ENCODE measurements around the gene SH2B3. TPM values are rescaled to one million over a fixed set of nuclear protein-coding genes. Genes with fewer than 3 reads are reported as not detected.
A peak's percentile ranks its signal among the peaks of the same experiment; 100 is the strongest.

SH2B3 gene
- 10 to 100 TPM; 40.7 to 44.5 TPM for total RNA-seq

DNA sequence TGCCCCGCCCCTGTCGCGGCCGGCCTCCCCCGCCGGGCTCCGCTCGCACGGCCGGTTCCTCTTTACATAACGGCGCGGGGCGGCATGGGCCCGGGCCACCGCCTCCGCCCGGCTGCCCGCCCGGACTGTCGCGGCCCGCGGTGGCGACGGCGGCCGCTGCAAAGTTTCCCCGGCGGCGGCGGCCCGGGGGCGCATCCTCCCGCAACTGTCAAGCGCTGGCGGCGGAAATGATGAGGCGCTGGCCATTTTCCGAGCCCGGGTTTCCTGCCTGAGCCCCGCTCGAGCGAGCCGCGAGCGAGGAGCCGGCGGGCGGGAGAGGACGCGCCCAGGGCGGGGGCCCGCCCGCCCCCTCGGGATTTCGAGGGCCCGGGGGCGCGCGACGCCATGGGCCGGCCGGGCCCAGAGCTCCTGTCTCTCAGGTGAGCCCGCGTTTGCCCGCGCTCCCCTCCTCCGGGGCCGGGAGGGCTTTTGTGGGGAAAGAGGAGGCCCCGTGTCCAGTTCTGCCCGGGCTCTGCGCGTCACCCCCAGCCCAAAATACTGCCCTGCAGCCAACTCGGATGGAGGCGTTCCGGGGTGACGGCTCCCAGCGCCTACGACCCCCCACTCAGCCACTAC, at the start of gene SH2B3:
Gene SH2B3, plus strand, starts transcription at position 65 of the 615 bp plus-strand sequence. CDS start 12,223 bp downstream, outside the sequence.
- H3K36me3 Mint-ChIP-seq, result peaks cover 2% of the 10 kb centered on the region
- DNase-seq (no peak), ATAC-seq (ENCODE audit: low read depth) (peak; percentile 46)
- POLR2A ChIA-PET, result interaction anchor here (2.8 to 11.5 kb wide), 4 partner anchors 23 to 46 kb away, joined by 30 to 150 read pairs (median 48); no protein-coding TSS in a partner anchor
- no peaks in the 10 kb centered on the region for H3K27me3 Mint-ChIP-seq
- peak within 1 kb of the TSS; percentile 97 for H3K4me3 Mint-ChIP-seq
- no peaks in the 10 kb centered on the region for H3K9me3 Mint-ChIP-seq
- peak within 1 kb of the TSS; percentile 94 for H3K27ac Mint-ChIP-seq
- H3K4me1 Mint-ChIP-seq, result peaks cover 48% of the 10 kb centered on the region

DNA sequence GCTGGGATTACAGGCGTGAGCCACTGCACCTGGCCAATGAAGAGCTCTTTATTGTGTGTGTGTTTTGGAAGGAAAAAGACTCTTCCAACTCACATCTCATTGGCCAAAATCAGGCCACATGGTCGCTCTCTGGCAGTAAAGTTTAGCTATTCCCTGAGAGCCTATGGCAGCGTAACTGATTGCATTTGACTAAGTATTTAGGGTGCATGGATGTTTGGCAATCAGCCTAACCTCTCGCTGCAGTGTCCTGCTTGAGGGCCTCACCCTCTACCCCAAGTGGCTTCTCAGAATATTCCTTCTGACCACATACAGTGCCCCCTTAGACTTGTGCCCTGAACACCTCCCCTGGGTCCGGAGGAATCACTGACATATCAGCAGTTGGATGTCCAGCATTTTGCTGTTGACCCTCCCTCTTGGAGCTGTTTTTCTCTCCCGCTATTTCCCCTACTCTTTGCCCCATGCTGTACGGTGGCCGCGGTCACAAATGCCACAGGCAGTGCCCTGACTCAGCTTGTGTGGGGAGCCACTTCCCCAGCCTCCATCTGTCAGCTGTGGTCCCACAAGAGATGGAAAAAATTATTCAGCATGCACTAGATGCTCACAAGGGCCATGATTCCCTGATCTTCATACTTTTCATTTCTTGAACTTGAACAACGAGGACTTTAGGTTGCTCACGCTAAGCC, 46.4 kb upstream of the SH2B3 start:
- Mint-ChIP-seq H3K4me3 (peak overlapping the region; percentile 2), H3K27ac (no peak overlapping the region)
- peak; percentile 48 for DNase-seq

DNA sequence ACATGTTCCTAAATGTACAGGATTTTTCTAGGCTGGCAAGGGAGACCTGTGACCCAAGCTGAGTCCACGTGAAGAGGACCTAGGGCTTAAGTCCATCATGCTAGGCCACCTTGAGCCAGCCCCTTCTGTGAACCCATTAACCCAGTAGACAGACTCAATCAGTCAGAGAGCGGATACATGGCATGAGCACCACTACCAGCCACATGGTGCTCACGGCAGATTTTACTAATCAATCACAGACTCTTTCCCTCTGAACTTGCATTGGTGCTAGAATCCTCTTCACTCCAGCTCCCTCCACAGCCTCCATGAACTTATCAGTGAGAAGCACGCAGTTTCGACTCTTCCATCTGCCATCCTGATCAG, 45.8 kb upstream of the SH2B3 start:
- H3K4me3 Mint-ChIP-seq, result peak overlapping the region; percentile 2
- no peaks in the 10 kb centered on the region for H3K36me3 Mint-ChIP-seq
- POLR2A ChIA-PET, result no interaction called here
- ATAC-seq (ENCODE audit: low read depth) (no peak), DNase-seq (no peak)
- peaks cover 11% of the 10 kb centered on the region for H3K4me1 Mint-ChIP-seq
- H3K27me3 Mint-ChIP-seq, result peaks cover 12% of the 10 kb centered on the region
- H3K9me3 Mint-ChIP-seq, result no peaks in the 10 kb centered on the region
- no peak overlapping the region for H3K27ac Mint-ChIP-seq

More for the DNA sequence above, 46.4 kb upstream of the SH2B3 start:
- Mint-ChIP-seq H3K27me3 (peaks cover 12% of the 10 kb centered on the region), H3K36me3 (no peaks in the 10 kb centered on the region), H3K4me1 (peaks cover 11% of the 10 kb centered on the region), H3K9me3 (no peaks in the 10 kb centered on the region)
- peak; percentile 49 for ATAC-seq (ENCODE audit: low read depth)
- POLR2A ChIA-PET, result interaction anchor here (0.6 kb wide), 1 partner anchor 107 kb away, joined by 5 read pairs; no protein-coding TSS in a partner anchor

DNA sequence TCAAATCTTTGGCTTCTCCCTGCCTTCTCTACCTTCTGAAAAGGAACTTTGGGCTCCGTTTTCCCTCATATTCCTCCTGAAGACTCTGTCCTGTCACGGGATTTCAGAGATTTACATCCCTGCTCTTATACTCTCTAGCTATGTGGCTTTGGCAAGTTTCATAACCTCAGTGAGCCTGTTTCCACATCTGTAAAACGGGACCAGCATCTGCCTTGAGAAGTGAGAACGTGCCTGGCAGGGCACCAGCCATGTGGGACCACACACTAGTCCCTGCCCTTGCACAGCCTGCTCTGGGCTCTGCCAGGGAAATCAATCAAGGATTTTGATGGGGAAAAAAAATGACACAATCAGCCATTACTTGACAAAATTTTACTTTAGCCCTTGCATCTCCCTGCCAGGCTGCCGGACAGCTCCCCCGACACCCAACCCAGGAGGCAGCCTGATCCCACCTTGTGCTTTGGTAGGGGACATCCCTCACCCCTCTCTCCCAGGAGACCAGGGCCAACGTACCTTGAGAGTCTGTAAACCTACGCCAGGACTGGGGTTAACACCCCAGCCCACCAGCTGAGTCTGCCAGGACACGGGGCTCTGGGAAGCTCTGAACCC, 45.3 kb upstream of the SH2B3 start:
- no peak overlapping the region for H3K4me3 Mint-ChIP-seq
- POLR2A ChIA-PET, result no interaction called here
- no peak for DNase-seq
- H3K27me3 Mint-ChIP-seq, result peaks cover 12% of the 10 kb centered on the region
- H3K36me3 Mint-ChIP-seq, result no peaks in the 10 kb centered on the region
- ATAC-seq (ENCODE audit: low read depth), result no peak
- H3K9me3 Mint-ChIP-seq, result no peaks in the 10 kb centered on the region
- H3K4me1 Mint-ChIP-seq, result peaks cover 11% of the 10 kb centered on the region
- no peak overlapping the region for H3K27ac Mint-ChIP-seq

DNA sequence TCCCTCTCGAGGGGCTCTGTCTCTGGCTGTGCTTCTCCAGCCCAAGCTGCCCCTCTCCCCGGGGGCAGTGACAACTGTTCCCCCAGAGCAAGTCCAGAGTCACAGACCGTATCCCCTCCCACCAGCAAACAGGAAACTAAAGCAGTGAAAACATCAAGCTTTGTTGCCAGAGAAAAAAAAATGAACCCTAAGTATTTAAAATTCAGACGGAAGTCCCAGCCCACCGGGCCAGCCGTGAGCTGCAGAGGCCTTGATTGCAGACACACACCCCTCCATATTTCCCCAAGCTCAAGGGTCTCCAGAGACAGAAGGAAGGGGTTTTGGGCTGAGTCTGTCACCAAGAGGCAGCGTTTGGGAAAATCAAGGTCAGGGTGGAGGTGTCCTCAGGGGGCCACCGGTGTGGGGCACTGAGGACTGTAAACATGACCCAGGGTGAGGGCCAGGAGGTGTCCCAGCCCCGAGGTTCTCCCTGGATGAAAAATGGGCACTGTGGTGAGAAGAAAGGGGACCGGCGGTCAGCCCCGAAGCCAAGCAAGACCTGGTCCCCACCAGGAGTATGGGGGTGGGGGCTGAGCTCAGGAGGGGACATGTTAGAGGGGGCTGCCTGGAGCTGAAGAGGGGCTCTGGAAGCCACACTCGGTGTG, 44.5 kb upstream of the SH2B3 start:
- H3K27ac Mint-ChIP-seq, result no peak overlapping the region
- H3K4me1 Mint-ChIP-seq, result peaks cover 11% of the 10 kb centered on the region
- POLR2A ChIA-PET, result no interaction called here
- H3K27me3 Mint-ChIP-seq, result peaks cover 12% of the 10 kb centered on the region
- no peak for ATAC-seq (ENCODE audit: low read depth)
- DNase-seq, result no peak
- H3K9me3 Mint-ChIP-seq, result no peaks in the 10 kb centered on the region
- no peaks in the 10 kb centered on the region for H3K36me3 Mint-ChIP-seq
- no peak overlapping the region for H3K4me3 Mint-ChIP-seq

DNA sequence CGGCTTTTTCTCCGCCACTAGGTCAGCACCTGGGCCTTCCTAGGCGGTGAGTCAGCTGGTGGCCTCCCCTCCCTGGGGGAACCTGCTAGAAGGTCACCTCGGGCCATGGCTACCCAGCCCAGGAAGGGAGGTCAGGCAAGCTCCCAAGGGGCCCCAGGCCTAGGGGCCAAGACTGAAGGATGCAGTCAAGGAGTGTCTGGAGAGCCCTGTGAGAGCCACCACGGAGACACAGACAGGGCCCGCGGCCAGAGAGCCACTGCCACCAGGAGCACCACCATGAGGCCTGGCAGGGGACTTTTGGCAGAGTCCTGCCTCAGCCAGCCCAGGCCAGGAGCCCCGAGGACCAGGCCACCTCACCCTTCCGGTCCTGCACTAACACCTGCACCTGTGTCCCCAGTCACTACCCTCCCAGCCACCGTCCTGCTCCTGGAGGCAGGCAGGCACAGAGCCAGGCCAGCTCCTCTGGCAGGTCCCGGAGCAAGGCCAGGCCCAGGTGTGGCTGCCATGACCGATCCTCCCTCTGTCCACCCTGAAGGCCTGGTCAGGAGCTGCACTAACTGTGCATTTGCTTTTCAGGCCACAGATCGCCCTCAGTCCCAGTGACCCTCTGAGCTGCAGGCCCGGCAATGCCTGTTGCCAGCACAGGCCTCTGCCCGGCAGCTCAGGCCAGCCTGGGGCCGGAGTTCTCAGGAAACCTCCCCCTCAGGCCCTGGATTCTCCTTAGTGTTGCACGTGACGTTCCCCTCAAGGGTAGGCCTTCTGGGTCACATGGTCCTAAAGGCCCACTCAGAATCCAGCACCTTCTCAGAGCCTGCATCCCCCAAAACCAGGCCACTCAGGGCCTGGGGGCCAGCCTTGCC, 43.8 kb upstream of the SH2B3 start:
- no peaks in the 10 kb centered on the region for H3K36me3 Mint-ChIP-seq
- POLR2A ChIA-PET, result no interaction called here
- DNase-seq (no peak), ATAC-seq (ENCODE audit: low read depth) (no peak)
- no peak overlapping the region for H3K27ac Mint-ChIP-seq
- no peaks in the 10 kb centered on the region for H3K9me3 Mint-ChIP-seq
- H3K4me1 Mint-ChIP-seq, result peaks cover 11% of the 10 kb centered on the region
- H3K27me3 Mint-ChIP-seq, result peaks cover 12% of the 10 kb centered on the region
- no peak overlapping the region for H3K4me3 Mint-ChIP-seq

DNA sequence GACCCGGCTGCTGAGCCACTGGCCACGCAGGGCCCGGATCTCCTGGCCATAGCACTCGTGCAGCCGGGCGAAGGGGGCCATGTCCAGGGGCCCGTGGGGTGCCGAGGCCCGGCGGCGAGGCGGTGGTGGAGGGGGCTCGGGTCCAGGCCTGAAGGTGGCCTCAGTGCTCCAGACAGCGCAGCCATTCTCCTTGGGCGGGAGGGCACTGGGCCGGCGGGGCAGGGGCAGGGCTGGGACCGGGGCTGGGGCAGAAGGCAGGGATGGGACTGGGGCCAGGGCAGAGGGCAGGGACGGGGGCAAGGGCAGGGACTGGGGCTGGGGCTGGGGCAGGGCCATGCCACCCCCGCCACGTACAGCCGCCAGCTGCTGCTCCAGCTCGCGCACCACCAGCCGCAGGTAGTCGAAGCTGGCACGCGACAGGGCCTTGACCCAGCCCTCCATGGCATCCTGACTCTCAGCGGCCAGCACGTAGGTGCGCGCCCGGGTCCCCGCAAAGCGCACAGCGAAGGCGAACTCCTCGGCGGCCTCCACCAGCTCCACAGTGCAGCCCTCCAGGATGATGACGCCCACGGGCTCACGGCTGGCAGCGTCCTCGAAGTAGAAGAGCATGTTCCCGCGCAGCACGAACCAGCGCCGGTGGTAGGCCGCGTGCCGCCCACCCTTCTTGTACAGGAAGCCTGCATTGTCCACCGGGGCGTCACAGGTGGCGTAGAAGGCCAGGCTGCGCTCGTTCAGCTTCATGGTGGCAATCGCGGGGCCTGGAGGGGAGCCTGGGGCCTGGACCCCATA, 42.8 kb upstream of the SH2B3 start:
- DNase-seq (no peak), ATAC-seq (ENCODE audit: low read depth) (no peak)
- Mint-ChIP-seq H3K36me3 (no peaks in the 10 kb centered on the region), H3K4me3 (no peak overlapping the region), H3K27ac (no peak overlapping the region), H3K4me1 (peaks cover 11% of the 10 kb centered on the region), H3K27me3 (peaks cover 14% of the 10 kb centered on the region), H3K9me3 (no peaks in the 10 kb centered on the region)
- POLR2A ChIA-PET, result no interaction called here

DNA sequence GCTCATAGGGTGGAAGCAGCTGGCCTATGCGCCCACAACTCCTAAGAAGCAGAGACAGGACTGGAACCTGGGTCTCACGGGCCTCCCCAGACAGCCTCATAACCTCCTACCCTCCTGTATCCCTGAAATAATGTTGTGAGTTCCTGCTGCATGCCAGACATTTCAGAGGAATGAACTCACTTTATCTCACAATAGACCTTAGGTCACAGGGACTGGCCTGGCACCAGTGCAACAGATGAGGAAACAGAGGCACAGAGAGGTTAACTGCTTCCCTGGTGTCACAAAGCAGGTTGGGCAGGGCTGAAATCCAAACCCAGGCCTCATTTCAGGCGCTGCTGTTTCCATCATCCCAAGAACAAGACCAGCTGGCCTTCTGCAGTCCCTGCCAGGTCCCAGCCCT, 42.1 kb upstream of the SH2B3 start:
- Mint-ChIP-seq H3K36me3 (no peaks in the 10 kb centered on the region), H3K27me3 (peaks cover 13% of the 10 kb centered on the region), H3K4me3 (no peak overlapping the region), H3K4me1 (peaks cover 11% of the 10 kb centered on the region), H3K9me3 (no peaks in the 10 kb centered on the region), H3K27ac (no peak overlapping the region)
- ATAC-seq (ENCODE audit: low read depth) (no peak), DNase-seq (no peak)
- POLR2A ChIA-PET, result no interaction called here

DNA sequence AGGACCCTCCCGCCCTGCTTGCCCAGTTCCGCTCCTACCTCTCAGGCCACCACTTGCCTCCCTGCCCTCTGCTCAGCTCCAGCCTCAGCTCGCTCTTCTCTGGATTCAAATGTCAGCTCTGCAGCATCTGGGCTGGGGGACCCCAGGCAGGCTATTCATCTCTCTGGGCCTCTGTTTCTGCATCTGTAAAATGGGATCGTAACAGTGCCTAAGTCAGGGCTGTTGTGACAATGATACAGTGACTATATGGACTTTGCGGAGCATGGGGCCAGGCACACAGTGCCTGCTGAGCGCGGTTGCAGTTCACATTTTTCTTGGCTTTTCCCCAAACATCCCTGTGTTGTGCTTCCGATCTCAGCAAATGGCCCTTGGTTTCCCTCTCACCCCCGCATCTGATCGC, 39.6 kb upstream of the SH2B3 start:
- H3K36me3 Mint-ChIP-seq, result no peaks in the 10 kb centered on the region
- ATAC-seq (ENCODE audit: low read depth), result no peak
- no peak for DNase-seq
- H3K9me3 Mint-ChIP-seq, result no peaks in the 10 kb centered on the region
- peaks cover 4% of the 10 kb centered on the region for H3K27me3 Mint-ChIP-seq
- H3K27ac Mint-ChIP-seq, result no peak overlapping the region
- peaks cover 6% of the 10 kb centered on the region for H3K4me1 Mint-ChIP-seq
- H3K4me3 Mint-ChIP-seq, result no peak overlapping the region
- POLR2A ChIA-PET, result no interaction called here

DNA sequence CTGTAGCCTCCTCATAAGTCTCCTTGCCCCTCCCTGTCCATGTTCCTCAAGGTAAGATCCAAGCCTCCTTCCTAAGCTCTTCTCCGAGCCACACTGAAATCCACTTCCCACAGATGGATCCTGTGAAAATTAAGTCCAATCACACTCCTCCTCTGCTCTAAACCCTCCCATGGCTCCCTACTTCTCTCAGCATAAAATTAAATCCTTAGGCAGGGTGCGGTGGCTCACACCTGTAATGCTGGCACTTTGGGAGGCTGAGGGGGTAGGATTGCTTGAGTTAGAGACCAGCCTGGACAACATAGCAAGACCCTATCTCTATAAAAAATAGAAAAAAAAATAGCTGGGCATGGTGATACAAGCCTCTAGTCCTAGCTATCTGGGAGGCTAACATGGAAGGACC, 39.1 kb upstream of the SH2B3 start:
- ATAC-seq (ENCODE audit: low read depth) (no peak), DNase-seq (no peak)
- no peaks in the 10 kb centered on the region for H3K9me3 Mint-ChIP-seq
- H3K4me3 Mint-ChIP-seq, result no peak overlapping the region
- peaks cover 6% of the 10 kb centered on the region for H3K4me1 Mint-ChIP-seq
- peaks cover 4% of the 10 kb centered on the region for H3K27me3 Mint-ChIP-seq
- no peaks in the 10 kb centered on the region for H3K36me3 Mint-ChIP-seq
- H3K27ac Mint-ChIP-seq, result no peak overlapping the region
- POLR2A ChIA-PET, result no interaction called here

DNA sequence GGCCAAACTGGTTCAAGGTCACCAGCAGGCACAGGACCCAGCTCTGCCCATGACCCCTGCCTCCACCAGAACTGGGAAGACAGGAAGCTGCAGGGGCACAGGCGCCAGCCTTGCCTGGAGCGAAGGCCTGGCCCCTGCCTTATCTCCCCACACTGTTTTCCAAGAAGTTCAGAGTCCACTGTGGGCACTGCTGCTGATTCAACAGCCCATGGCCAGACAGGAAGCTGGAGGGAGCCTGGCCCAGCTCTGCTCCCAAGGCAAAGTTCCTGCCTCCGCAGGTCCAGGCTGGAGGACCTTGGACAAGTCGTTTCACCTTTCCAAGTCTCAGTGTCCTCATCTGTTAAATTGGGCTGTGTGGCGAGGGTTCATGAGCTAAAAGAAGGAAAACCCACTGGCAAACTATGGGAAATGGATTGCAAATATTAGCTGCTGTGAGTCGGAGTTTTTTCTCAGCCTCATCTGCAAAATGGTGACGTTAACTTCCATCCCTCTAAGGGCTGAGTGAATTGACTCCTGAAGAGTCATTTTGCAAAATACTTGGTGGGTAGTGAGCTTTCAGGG, 38.0 kb upstream of the SH2B3 start:
- POLR2A ChIA-PET, result interaction anchor here (0.5 kb wide), 2 partner anchors 36 to 337 kb away, joined by 3 read pairs; no protein-coding TSS in a partner anchor
- H3K9me3 Mint-ChIP-seq, result no peaks in the 10 kb centered on the region

DNA sequence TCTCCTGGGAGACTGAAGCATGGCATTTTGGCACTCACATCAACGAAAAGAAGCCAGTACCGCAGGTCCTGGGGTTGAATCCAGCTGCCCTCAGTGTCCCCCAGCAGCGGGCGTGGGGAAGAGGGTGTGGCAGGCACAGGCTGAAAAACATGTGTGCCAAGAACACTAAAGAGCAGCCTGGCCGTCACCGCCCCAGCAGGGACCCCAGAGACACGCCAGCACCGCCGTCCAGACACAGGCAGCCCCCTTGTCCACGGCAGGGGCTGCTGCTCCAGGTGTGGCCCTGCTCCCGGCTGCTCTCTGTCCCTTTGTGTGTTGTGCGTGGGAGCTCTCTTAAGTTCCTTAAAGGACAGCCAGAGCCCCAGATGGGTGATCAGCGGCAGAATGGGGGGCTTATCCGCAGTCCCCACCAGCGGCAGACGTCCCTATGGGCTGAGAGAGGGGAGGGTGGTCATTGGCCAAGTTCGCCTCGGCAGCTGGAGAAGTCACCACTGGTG, 37.4 kb upstream of the SH2B3 start:
- H3K4me1 Mint-ChIP-seq, result peaks cover 6% of the 10 kb centered on the region
- DNase-seq (no peak), ATAC-seq (ENCODE audit: low read depth) (peak; percentile 10)
- H3K27ac Mint-ChIP-seq, result no peak overlapping the region
- H3K27me3 Mint-ChIP-seq, result peaks cover 4% of the 10 kb centered on the region
- H3K36me3 Mint-ChIP-seq, result no peaks in the 10 kb centered on the region
- POLR2A ChIA-PET, result interaction anchor here (0.5 kb wide), 1 partner anchor 337 kb away, joined by 3 read pairs; no protein-coding TSS in a partner anchor
- H3K9me3 Mint-ChIP-seq, result no peaks in the 10 kb centered on the region
- peak overlapping the region; percentile 64 for H3K4me3 Mint-ChIP-seq

More for the DNA sequence above, 38.0 kb upstream of the SH2B3 start:
- Mint-ChIP-seq H3K27me3 (peaks cover 4% of the 10 kb centered on the region), H3K27ac (no peak overlapping the region), H3K36me3 (no peaks in the 10 kb centered on the region), H3K4me3 (peak overlapping the region; percentile 64), H3K4me1 (peaks cover 6% of the 10 kb centered on the region)
- no peak for ATAC-seq (ENCODE audit: low read depth)
- no peak for DNase-seq
